B cell (primary cell): Measurements from ENCODE around the gene MCAM. TPM values are rescaled to one million over a fixed set of nuclear protein-coding genes. Genes with fewer than 3 reads are reported as not detected.

Experiments used
- ATAC-seq: fragments of 200-7000 bp; cut with Tn5 transposase; one replicate; pipeline ENCODE4 v1.10.0; 2021; ENCODE audit warnings: low read depth, mild to moderate bottlenecking, moderate number of reproducible peaks, moderate library complexity
- CTCF ChIA-PET: fragments of 350-600 bp; sonication (Branson Sonifier 250); formaldehyde crosslinking; loops from one replicate; lab custom pipeline; 2021; ENCODE audit warnings: antibody characterized with exemption, inconsistent platforms; lab: Charles Lee
- POLR2A ChIA-PET: fragments of 350-600 bp; sonication (Branson Sonifier 250); formaldehyde crosslinking; loops from one replicate; lab custom pipeline; 2021; ENCODE audit warnings: antibody characterized with exemption; lab: Charles Lee
- DNase-seq: peaks from one replicate; pipeline ENCODE4 v3.0.0; 2013
- H2AFZ ChIP-seq: 2 replicates; pipeline ENCODE4 v1.6.1; 2012; ENCODE audit warnings: mild to moderate bottlenecking, low read depth, low read length; ENCODE audit not compliant: insufficient read depth, poor library complexity, severe bottlenecking
- H3K27ac ChIP-seq, 2 donors: 1 replicate in 1 of 2; 2 replicates in 1 of 2; pipeline ENCODE4 v1.5.1; 2012 to 2013; ENCODE audit warnings: low read length in 2 of 2, mild to moderate bottlenecking in 2 of 2, moderate library complexity in 1 of 2
- H3K27me3 ChIP-seq, 4 experiments: fragments of 200-600 bp in 1 of 4; sonication (generic) in 1 of 4; replicated peaks in 1 of 4; 1 replicate in 2 of 4; 2 replicates in 2 of 4; pipeline versions ENCODE4 v1.6.1 to v1.7.0; 2013 to 2016; ENCODE audit warnings: low read length in 3 of 4, mild to moderate bottlenecking in 2 of 4, mixed read lengths in 1 of 4, moderate library complexity in 1 of 4; ENCODE audit not compliant: insufficient read depth in 4 of 4, control insufficient read depth in 3 of 4; ENCODE audit errors: control extremely low read depth in 1 of 4
- H3K36me3 ChIP-seq, 2 experiments: replicated peaks in 1 of 2; 1 replicate in 1 of 2; 2 replicates in 1 of 2; pipeline versions ENCODE4 v1.6.1 to v1.7.1; 2013; ENCODE audit warnings: low read length in 1 of 2; ENCODE audit not compliant: insufficient read depth in 2 of 2, control insufficient read depth in 1 of 2; ENCODE audit errors: control extremely low read depth in 1 of 2, extremely low read depth in 1 of 2
- H3K4me1 ChIP-seq, 2 donors: fragments of 200-600 bp in 1 of 2; sonication (generic) in 1 of 2; 1 replicate in 1 of 2; 2 replicates in 1 of 2; pipeline versions ENCODE4 v1.5.1 to v1.6.1; 2013 to 2017; ENCODE audit warnings: low read length in 2 of 2; ENCODE audit not compliant: control insufficient read depth in 2 of 2, insufficient read depth in 2 of 2
- H3K4me2 ChIP-seq: replicated peaks from 2 replicates; pipeline ENCODE3; 2012; ENCODE audit warnings: mild to moderate bottlenecking, low read depth, low read length; ENCODE audit not compliant: poor library complexity, severe bottlenecking
- H3K4me3 ChIP-seq, 5 experiments: fragments of 200-600 bp in 1 of 5; sonication (generic) in 1 of 5; 1 replicate in 3 of 5; 2 replicates in 2 of 5; pipeline versions ENCODE4 v1.5.1 to v1.7.0; 2011 to 2016; ENCODE audit warnings: low read length in 4 of 5, mild to moderate bottlenecking in 4 of 5, low read depth in 2 of 5, control low read depth in 1 of 5, moderate library complexity in 1 of 5; ENCODE audit not compliant: insufficient read depth in 1 of 5; ENCODE audit errors: control extremely low read depth in 1 of 5, extremely low read depth in 1 of 5
- H3K79me2 ChIP-seq: fragments of 200-600 bp; sonication (generic); one replicate; pipeline ENCODE4 v1.6.0; 2016; ENCODE audit warnings: low read length; ENCODE audit not compliant: control insufficient read depth, insufficient read depth
- H3K9ac ChIP-seq: fragments of 200-600 bp; sonication (generic); 2 replicates; pipeline ENCODE4 v1.6.1; 2017; ENCODE audit warnings: mild to moderate bottlenecking, low read length, moderate library complexity
- H3K9me3 ChIP-seq, 3 donors: one replicate each; pipeline versions ENCODE4 v1.6.1 to v1.7.1; 2013; ENCODE audit warnings: low read length in 2 of 3; ENCODE audit not compliant: control insufficient read depth in 2 of 3, insufficient read depth in 1 of 3; ENCODE audit errors: control extremely low read depth in 1 of 3
- H4K20me1 ChIP-seq: 2 replicates; pipeline ENCODE4 v1.6.0; 2012; ENCODE audit warnings: mild to moderate bottlenecking, low read length; ENCODE audit not compliant: insufficient read depth, control insufficient read depth, poor library complexity, severe bottlenecking
- H3K27ac Mint-ChIP-seq: one replicate; pipeline ENCODE4 v1.8.0; 2021; ENCODE audit warnings: mixed read lengths
- H3K27me3 Mint-ChIP-seq: one replicate; pipeline ENCODE4 v1.8.0; 2021; ENCODE audit warnings: mixed read lengths
- H3K4me1 Mint-ChIP-seq: one replicate; pipeline ENCODE4 v1.8.0; 2021; ENCODE audit warnings: mixed read lengths
- H3K4me3 Mint-ChIP-seq: one replicate; pipeline ENCODE4 v1.8.0; 2021; ENCODE audit warnings: mixed read lengths
- H3K9me3 Mint-ChIP-seq: one replicate; pipeline ENCODE4 v1.8.0; 2022; ENCODE audit warnings: mixed read lengths; ENCODE audit not compliant: insufficient read depth
- EZH2 ChIP-seq: IDR thresholded peaks from 2 replicates; pipeline ENCODE4 v1.6.1; 2012; ENCODE audit warnings: borderline replicate concordance, low read depth, mild to moderate bottlenecking, moderate library complexity, low read length; ENCODE audit not compliant: insufficient read depth, poor library complexity, severe bottlenecking
- WGBS: methylation state at CpG from one replicate; pipeline ENCODE4 v1.1.5; 2013; ENCODE audit warnings: missing lambda C conversion rate; ENCODE audit not compliant: insufficient coverage; 5-methylcytosine and 5-hydroxymethylcytosine counted together
- intact Hi-C: fragments of 100-400 bp; cut with micrococcal nuclease; formaldehyde crosslinking; loops from one replicate; pipeline ENCODE4 v1.10.0; 2022
- polyA plus RNA-seq: library from polyadenylated mRNA; depleted of rRNA; stranded (reverse); fragments of >200 nt; gene quantifications from 2 replicates; pipeline ENCODE4 v1.2.3, GENCODE V29; 2012
- total RNA-seq, 2 donors: library from RNA; stranded (reverse); fragments of 120-200 nt in 1 of 2; gene quantifications; 1 replicate in 1 of 2; 2 replicates in 1 of 2; pipeline versions ENCODE4 v1.2.3 to v1.2.4, GENCODE V29; 2013 to 2022
- TF ChIP-seq, protein P1 (sequence below): fragments of 200-600 bp; IDR thresholded peaks from one replicate; pipeline ENCODE4 v1.8.0; 2022; ENCODE audit warnings: antibody characterized with exemption, mild to moderate bottlenecking

The MCAM gene
- total and polyA plus RNA-seq, 2 donors (not counting 1 experiment from before 2014, with no cell fraction given) = 0.42 to 1.1 TPM

DNA sequence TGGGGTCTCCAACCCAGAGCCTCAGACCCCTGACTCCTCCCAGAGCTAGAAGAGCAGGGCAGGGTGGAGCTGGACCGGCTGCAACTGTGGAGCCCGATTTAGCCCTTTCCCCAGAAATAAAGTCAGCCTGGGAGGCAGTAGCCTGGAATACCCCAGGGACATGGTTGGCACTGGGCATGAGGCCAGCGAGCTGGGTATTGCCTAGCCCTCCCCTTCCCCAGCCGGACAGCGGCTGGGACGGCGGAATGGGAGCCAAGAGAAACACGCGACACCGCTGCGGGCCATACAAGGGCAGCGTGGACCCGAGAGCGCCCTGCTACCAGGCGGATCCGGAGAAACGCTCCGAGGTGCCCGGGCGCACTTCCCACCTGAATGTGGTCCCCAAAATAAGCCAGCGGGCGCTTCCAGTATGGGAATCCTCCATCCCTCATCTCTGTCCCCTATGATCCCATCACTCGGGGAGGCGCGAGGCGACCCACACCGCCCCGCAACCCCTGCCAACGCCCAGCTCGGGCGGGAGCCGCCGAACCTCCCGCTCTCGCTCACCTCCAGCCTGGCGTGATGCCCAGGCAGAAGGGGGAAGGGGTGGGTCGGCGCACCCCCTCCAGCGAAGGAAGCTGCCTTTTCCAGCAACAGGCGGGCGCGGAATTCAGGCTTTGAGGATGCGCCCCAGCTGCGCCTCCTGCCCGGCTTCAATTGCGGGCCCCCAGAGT is 758 bp downstream of the MCAM start:
- Histone ChIP-seq H3K36me3 (no peaks in the 10 kb centered on the region), H3K27me3 (peaks cover 0 to 61% (median 22%) of the 10 kb centered on the region in 4 experiments), H3K4me1 (peaks cover 30 to 46% of the 10 kb centered on the region in 2 donors), H3K9ac (peak overlapping the region; percentile 62), H3K4me3 (peak overlapping the region; percentile 15 to 60 (median 44)), H2AFZ (peak overlapping the region; percentile 59), H3K9me3 (peaks cover 0 to 9% (median 0%) of the 10 kb centered on the region in 3 donors), H3K4me2 (peak overlapping the region; percentile 83), H4K20me1 (no peaks in the 10 kb centered on the region), H3K79me2 (no peaks in the 10 kb centered on the region), H3K27ac (no peak overlapping the region)
- Mint-ChIP-seq H3K4me3 (peak overlapping the region; percentile 83), H3K27ac (no peak overlapping the region), H3K4me1 (peaks cover 29% of the 10 kb centered on the region), H3K9me3 (no peaks in the 10 kb centered on the region), H3K27me3 (peaks cover 13% of the 10 kb centered on the region)
- ChIA-PET POLR2A (interaction anchor here (0.5 kb wide), 1 partner anchor 523 kb away, joined by 3 read pairs; no protein-coding TSS in a partner anchor), CTCF (interaction anchor here (1.1 to 3.5 kb wide), 4 partner anchors 7 to 214 kb away, joined by 3 to 16 read pairs (median 8); no protein-coding TSS in a partner anchor)
- TF ChIP-seq, protein P1, sequence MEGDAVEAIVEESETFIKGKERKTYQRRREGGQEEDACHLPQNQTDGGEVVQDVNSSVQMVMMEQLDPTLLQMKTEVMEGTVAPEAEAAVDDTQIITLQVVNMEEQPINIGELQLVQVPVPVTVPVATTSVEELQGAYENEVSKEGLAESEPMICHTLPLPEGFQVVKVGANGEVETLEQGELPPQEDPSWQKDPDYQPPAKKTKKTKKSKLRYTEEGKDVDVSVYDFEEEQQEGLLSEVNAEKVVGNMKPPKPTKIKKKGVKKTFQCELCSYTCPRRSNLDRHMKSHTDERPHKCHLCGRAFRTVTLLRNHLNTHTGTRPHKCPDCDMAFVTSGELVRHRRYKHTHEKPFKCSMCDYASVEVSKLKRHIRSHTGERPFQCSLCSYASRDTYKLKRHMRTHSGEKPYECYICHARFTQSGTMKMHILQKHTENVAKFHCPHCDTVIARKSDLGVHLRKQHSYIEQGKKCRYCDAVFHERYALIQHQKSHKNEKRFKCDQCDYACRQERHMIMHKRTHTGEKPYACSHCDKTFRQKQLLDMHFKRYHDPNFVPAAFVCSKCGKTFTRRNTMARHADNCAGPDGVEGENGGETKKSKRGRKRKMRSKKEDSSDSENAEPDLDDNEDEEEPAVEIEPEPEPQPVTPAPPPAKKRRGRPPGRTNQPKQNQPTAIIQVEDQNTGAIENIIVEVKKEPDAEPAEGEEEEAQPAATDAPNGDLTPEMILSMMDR = no peak
- TF ChIP-seq EZH2 = no peak
- DNase-seq (peak; percentile 42), ATAC-seq (no peak)
- intact Hi-C loops = no loop called here
- 1% methylated on average over 46 of the region's 46 CpGs for WGBS
